H1 (cell line): ENCODE results near the gene ZMIZ1. TPM values are rescaled to one million over a fixed set of nuclear protein-coding genes. Genes with fewer than 3 reads are reported as not detected.

Experiments used
- CTCF ChIA-PET: fragments of 300-600 bp; sonication (Branson Sonifier 250); formaldehyde crosslinking; loops from one replicate; lab custom pipeline; 2021; ENCODE audit not compliant: partially characterized antibody; lab: Charles Lee
- POLR2A ChIA-PET: fragments of 300-600 bp; sonication (Branson Sonifier 250); formaldehyde crosslinking; loops from one replicate; lab custom pipeline; 2021; ENCODE audit warnings: inconsistent platforms; ENCODE audit not compliant: partially characterized antibody; lab: Charles Lee
- DNase-seq, 2 experiments: peaks; one replicate each; pipeline versions ENCODE4 v3.0.0 to v3.0.0-alpha.2; 2010 to 2022; ENCODE audit warnings: low spot score in 2 of 2, low read depth in 1 of 2, mixed read lengths in 1 of 2
- FAIRE-seq: peaks from 2 replicates; lab custom pipeline; 2011; peaks lifted over from hg19 to GRCh38; lab: Jason Lieb, UNC
- H2AFZ ChIP-seq: 2 replicates; pipeline ENCODE4 v1.8.1; 2012; ENCODE audit warnings: low read length, inconsistent platforms
- H2AK5ac ChIP-seq: 2 replicates; pipeline ENCODE4 v1.6.1; 2013; ENCODE audit warnings: low read depth, low read length
- H2BK120ac ChIP-seq: replicated peaks from 2 replicates; pipeline ENCODE3; 2013; ENCODE audit warnings: low read depth, low read length, inconsistent platforms
- H2BK12ac ChIP-seq: 2 replicates; pipeline ENCODE4 v1.6.1; 2013; ENCODE audit warnings: low read depth, low read length
- H2BK15ac ChIP-seq: 2 replicates; pipeline ENCODE4 v1.6.1; 2013; ENCODE audit warnings: low read length
- H2BK20ac ChIP-seq: 2 replicates; pipeline ENCODE4 v1.6.1; 2013; ENCODE audit warnings: low read length
- H2BK5ac ChIP-seq: 2 replicates; pipeline ENCODE4 v1.6.1; 2013; ENCODE audit warnings: low read depth, low read length
- H3K14ac ChIP-seq: 2 replicates; pipeline ENCODE4 v1.6.1; 2013; ENCODE audit warnings: inconsistent platforms; ENCODE audit not compliant: insufficient read length
- H3K18ac ChIP-seq: 2 replicates; pipeline ENCODE4 v1.6.1; 2013; ENCODE audit warnings: low read length; ENCODE audit errors: extremely low read depth
- H3K23ac ChIP-seq: 2 replicates; pipeline ENCODE4 v1.6.1; 2013; ENCODE audit warnings: inconsistent platforms; ENCODE audit not compliant: insufficient read length
- H3K23me2 ChIP-seq: 2 replicates; pipeline ENCODE4 v1.6.1; 2013; ENCODE audit warnings: low read depth, low read length
- H3K27ac ChIP-seq: 2 replicates; pipeline ENCODE4 v1.6.1; 2011; ENCODE audit warnings: low read depth, low read length, inconsistent platforms
- H3K27me3 ChIP-seq, 4 experiments: replicated peaks in 1 of 4; 1 replicate in 1 of 4; 2 replicates in 3 of 4; pipeline versions ENCODE4 v1.6.1 to v1.8.1; 2011 to 2013; ENCODE audit warnings: low read length in 3 of 4, mild to moderate bottlenecking in 3 of 4, inconsistent platforms in 2 of 4, mixed read lengths in 2 of 4, moderate library complexity in 1 of 4; ENCODE audit not compliant: control insufficient read depth in 3 of 4, insufficient read depth in 3 of 4; ENCODE audit errors: extremely low read depth in 1 of 4
- H3K36me3 ChIP-seq, 4 experiments: 2 replicates each; pipeline versions ENCODE4 v1.6.1 to v1.8.1; 2011 to 2013; ENCODE audit warnings: mild to moderate bottlenecking in 4 of 4, low read length in 3 of 4, moderate library complexity in 2 of 4, control low read depth in 1 of 4, inconsistent platforms in 1 of 4; ENCODE audit not compliant: insufficient read depth in 4 of 4, control insufficient read depth in 2 of 4
- H3K4ac ChIP-seq: replicated peaks from 2 replicates; pipeline ENCODE3; 2013; ENCODE audit warnings: low read length, low read depth, mixed read lengths, inconsistent platforms; ENCODE audit not compliant: insufficient read length
- H3K4me1 ChIP-seq, 4 experiments: replicated peaks in 1 of 4; 1 replicate in 1 of 4; 2 replicates in 3 of 4; pipeline versions ENCODE4 v1.6.1 to v1.8.1; 2011 to 2013; ENCODE audit warnings: low read length in 3 of 4, inconsistent platforms in 2 of 4, mixed read lengths in 1 of 4; ENCODE audit not compliant: insufficient read depth in 4 of 4, control insufficient read depth in 3 of 4
- H3K4me2 ChIP-seq, 2 experiments: 2 replicates each; pipeline versions ENCODE4 v1.6.1 to v1.8.1; 2011 to 2013; ENCODE audit warnings: low read depth in 2 of 2, low read length in 2 of 2, control low read depth in 1 of 2, inconsistent platforms in 1 of 2, mild to moderate bottlenecking in 1 of 2; ENCODE audit not compliant: insufficient read depth in 1 of 2
- H3K4me3 ChIP-seq, 4 experiments: fragments of 200-600, 300-600 bp in 1 of 4; sonication (generic), shearing (Covaris generic), sonication (Bioruptor Twin) in 1 of 4; 2 replicates each; pipeline versions ENCODE4 v1.5.1 to v1.8.1; 2011 to 2016; ENCODE audit warnings: low read length in 4 of 4, low read depth in 3 of 4, control low read depth in 2 of 4, inconsistent platforms in 2 of 4, mild to moderate bottlenecking in 2 of 4, mixed read lengths in 1 of 4, moderate library complexity in 1 of 4; ENCODE audit not compliant: insufficient read depth in 2 of 4; ENCODE audit errors: extremely low read depth in 1 of 4
- H3K56ac ChIP-seq: replicated peaks from 2 replicates; pipeline ENCODE3; 2013; ENCODE audit warnings: low read depth, mild to moderate bottlenecking, mixed read lengths, low read length, inconsistent platforms; ENCODE audit not compliant: insufficient read length
- H3K79me1 ChIP-seq: 2 replicates; pipeline ENCODE4 v1.6.1; 2013; ENCODE audit warnings: low read depth, low read length, control low read depth
- H3K79me2 ChIP-seq, 2 experiments: 2 replicates each; pipeline versions ENCODE4 v1.6.1 to v1.8.1; 2012 to 2013; ENCODE audit warnings: low read length in 2 of 2, mild to moderate bottlenecking in 2 of 2, inconsistent platforms in 1 of 2; ENCODE audit not compliant: insufficient read depth in 2 of 2, control insufficient read depth in 1 of 2
- H3K9ac ChIP-seq, 4 experiments: replicated peaks in 1 of 4; 1 replicate in 1 of 4; 2 replicates in 3 of 4; pipeline versions ENCODE4 v1.6.1 to v1.8.1; 2011 to 2013; ENCODE audit warnings: low read depth in 3 of 4, low read length in 3 of 4, control low read depth in 2 of 4, mild to moderate bottlenecking in 2 of 4, moderate library complexity in 2 of 4, inconsistent platforms in 1 of 4; ENCODE audit errors: extremely low read depth in 1 of 4
- H3K9me3 ChIP-seq, 2 experiments: 2 replicates each; pipeline versions ENCODE4 v1.6.1 to v1.8.1; 2012 to 2013; ENCODE audit warnings: mild to moderate bottlenecking in 2 of 2, moderate library complexity in 2 of 2, control low read depth in 1 of 2, inconsistent platforms in 1 of 2, low read depth in 1 of 2, low read length in 1 of 2, mixed read lengths in 1 of 2; ENCODE audit not compliant: insufficient read depth in 2 of 2
- H4K20me1 ChIP-seq, 2 experiments: replicated peaks in 1 of 2; 2 replicates each; pipeline versions ENCODE3 to v1.8.1; 2011 to 2013; ENCODE audit warnings: inconsistent platforms in 2 of 2, low read length in 2 of 2, mild to moderate bottlenecking in 1 of 2; ENCODE audit not compliant: insufficient read depth in 2 of 2, control insufficient read depth in 1 of 2
- H4K5ac ChIP-seq: 2 replicates; pipeline ENCODE4 v1.6.1; 2013; ENCODE audit warnings: low read length, low read depth, mixed read lengths, inconsistent platforms; ENCODE audit not compliant: insufficient read length
- H4K8ac ChIP-seq: 2 replicates; pipeline ENCODE4 v1.8.0; 2013; ENCODE audit warnings: mild to moderate bottlenecking, moderate library complexity, low read length, inconsistent platforms; ENCODE audit not compliant: insufficient read depth; ENCODE audit errors: extremely low read depth
- H4K91ac ChIP-seq: replicated peaks from 2 replicates; pipeline ENCODE3; 2013; ENCODE audit warnings: low read length, mixed read lengths, inconsistent platforms; ENCODE audit not compliant: insufficient read length
- CBX8 ChIP-seq: fragments of 300-800, 300-1000 bp; sonication (generic); IDR thresholded peaks from 2 replicates; pipeline ENCODE4 v1.7.1; 2016; ENCODE audit warnings: low read depth, low read length, borderline replicate concordance
- KDM1A ChIP-seq: fragments of 200-600, 300-600 bp; sonication (generic); IDR thresholded peaks from 2 replicates; pipeline ENCODE4 v1.7.1; 2016; ENCODE audit warnings: mild to moderate bottlenecking, low read length, borderline replicate concordance
- MAFK ChIP-seq: IDR thresholded peaks from 2 replicates; pipeline ENCODE4 v1.6.1; 2012; ENCODE audit warnings: low read depth, mild to moderate bottlenecking, improper control_type of control experiment, low read length
- MAX ChIP-seq: IDR thresholded peaks from 2 replicates; pipeline ENCODE4 v1.6.1; 2012; ENCODE audit warnings: inconsistent platforms
- PHF8 ChIP-seq: fragments of 200-600 bp; sonication (generic); conservative IDR thresholded peaks from 2 replicates; pipeline ENCODE4 v1.7.1; 2012; ENCODE audit warnings: low read depth, mild to moderate bottlenecking, inconsistent platforms, low read length, moderate library complexity
- RAD21 ChIP-seq, 2 experiments: IDR thresholded peaks in 1 of 2; conservative IDR thresholded peaks in 1 of 2; 2 replicates each; pipeline ENCODE4 v1.6.1; 2011; ENCODE audit warnings: low read depth in 2 of 2, low read length in 2 of 2, improper control_type of control experiment in 1 of 2, inconsistent platforms in 1 of 2, mild to moderate bottlenecking in 1 of 2, moderate library complexity in 1 of 2
- RFX5 ChIP-seq: IDR thresholded peaks from 2 replicates; pipeline ENCODE4 v1.6.1; 2011; ENCODE audit warnings: low read depth, low read length, improper control_type of control experiment, borderline replicate concordance
- SAP30 ChIP-seq: fragments of 300-600 bp; sonication (generic); IDR thresholded peaks from 2 replicates; pipeline ENCODE4 v1.7.1; 2012; ENCODE audit warnings: low read length, moderate library complexity, mild to moderate bottlenecking, inconsistent platforms; ENCODE audit not compliant: insufficient read depth, insufficient replicate concordance
- SP4 ChIP-seq: IDR thresholded peaks from 2 replicates; pipeline ENCODE4 v1.6.1; 2012; ENCODE audit warnings: low read length, inconsistent platforms
- SUZ12 ChIP-seq: fragments of 200-600 bp; sonication (generic); IDR thresholded peaks from 2 replicates; pipeline ENCODE4 v1.6.1; 2012; ENCODE audit warnings: mild to moderate bottlenecking, inconsistent platforms, low read length, moderate library complexity, mixed read lengths
- TCF12 ChIP-seq: IDR thresholded peaks from 2 replicates; pipeline ENCODE4 v1.6.1; 2011; ENCODE audit warnings: low read depth, mild to moderate bottlenecking, low read length
- TEAD4 ChIP-seq: IDR thresholded peaks from 2 replicates; pipeline ENCODE4 v1.6.1; 2012; ENCODE audit warnings: low read depth, low read length, inconsistent platforms, mixed read lengths
- WGBS, 2 experiments: shearing (Covaris generic) in 1 of 2; methylation state at CpG; one replicate each; pipeline versions ENCODE4 v1.1.6 to v1.1.7; 2013 to 2015; ENCODE audit warnings: low lambda C conversion rate in 2 of 2, mixed read lengths in 2 of 2, inconsistent platforms in 1 of 2, low coverage in 1 of 2, missing lambda C conversion rate in 1 of 2; ENCODE audit not compliant: insufficient replicate concordance in 2 of 2, insufficient coverage in 1 of 2, insufficient read length in 1 of 2; ENCODE audit errors: extremely low coverage in 1 of 2, missing lambda C conversion rate in 1 of 2; 5-methylcytosine and 5-hydroxymethylcytosine counted together
- polyA plus RNA-seq, 7 experiments: library from polyadenylated mRNA; depleted of rRNA in 3 of 7; stranded (reverse) in 5 of 7; unstranded in 2 of 7; fragments of >200 nt in 5 of 7; fragments of 200-250 nt in 2 of 7; gene quantifications; 1 replicate in 5 of 7; 2 replicates in 1 of 7; 4 replicates in 1 of 7; pipeline versions ENCODE4 v1.2.1 to v1.2.3, GENCODE V29; 2011 to 2013; ENCODE audit warnings: missing spikeins in 2 of 7, mixed read lengths in 2 of 7
- total RNA-seq: library from RNA; stranded (reverse); fragmentation: NEBNext Ultra II Directional; extraction: Animal tissue kit (Norgen Biotek cat#: 25700); gene quantifications from 2 replicates; pipeline ENCODE4 v1.2.1, GENCODE V29; 2021

The ZMIZ1 gene
- total and polyA plus RNA-seq, 2 of the 8 experiments (the other 6 are each of a cell fraction or from before 2014, with no cell fraction given) = 8.1 to 28.0 TPM

- Histone ChIP-seq H2BK5ac (no peak overlapping the region), H3K4me1 (peaks cover 0 to 13% (median 6%) of the 10 kb centered on the region in 4 experiments; a peak in 6 of 7 replicates), H3K4me3 (no peak overlapping the region), H2BK120ac (no peak overlapping the region), H3K79me1 (peaks cover 15% of the 10 kb centered on the region; the same call in 1 of the 2 replicates), H3K56ac (no peak overlapping the region), H2BK20ac (no peak overlapping the region), H4K5ac (no peak overlapping the region), H3K36me3 (peaks cover 26 to 61% (median 44%) of the 10 kb centered on the region in 4 experiments), H3K14ac (no peak overlapping the region), H4K20me1 (peaks cover 12 to 19% of the 10 kb centered on the region in 2 experiments), H3K23ac (no peak overlapping the region), H2AFZ (no peak overlapping the region), H4K8ac (no peak overlapping the region), H2BK12ac (no peak overlapping the region), H3K27ac (no peak overlapping the region), H3K9me3 (no peaks in the 10 kb centered on the region), H3K23me2 (peaks cover 8% of the 10 kb centered on the region; the same call in 1 of the 2 replicates), H2BK15ac (no peak overlapping the region), H3K4me2 (no peak overlapping the region), H3K27me3 (no peaks in the 10 kb centered on the region), H3K4ac (no peak overlapping the region), H3K18ac (no peak overlapping the region), H3K79me2 (peaks cover 0 to 11% of the 10 kb centered on the region in 2 experiments; a peak in 1 of 4 replicates), H3K9ac (no peak overlapping the region), H2AK5ac (no peak overlapping the region), H4K91ac (no peak overlapping the region)
- ChIA-PET POLR2A (interaction anchor here (0.7 to 0.9 kb wide), 2 partner anchors 15 to 19 kb away, joined by 3 read pairs; no protein-coding TSS in a partner anchor), CTCF (interaction anchor here (1.0 to 1.5 kb wide), 2 partner anchors 24 to 136 kb away, joined by 4 to 7 read pairs; no protein-coding TSS in a partner anchor)
- no peak for DNase-seq
- FAIRE-seq = no peak
- WGBS, 2 experiments = 93% methylated on average over 21 of the region's 21 CpGs; no CpG with 5 or more reads in 1 of the 2 experiments
- TF ChIP-seq MAX (no peak), RAD21 (IDR thresholded peaks at IDR 0.05 in 1 of 2, conservative IDR thresholded peaks at IDR 0.05 in 1 of 2; ENCODE audit: low read depth in 2 of 2, low read length in 2 of 2) (no peak), SP4 (no peak), MAFK (no peak), RFX5 (no peak), TEAD4 (no peak), PHF8 (no peak), KDM1A (no peak), SUZ12 (no peak), CBX8 (no peak), SAP30 (no peak), TCF12 (no peak)
Measured at GRCh38 chr10:79350407-79351154, 281.8 kb downstream of the ZMIZ1 start.
